WTC11 (cell line): Measurements from ENCODE around the gene RGL2. TPM values are rescaled to one million over a fixed set of nuclear protein-coding genes. Genes with fewer than 3 reads are reported as not detected.

ENCODE experiments used
- ATAC-seq: fragments of 200-7000 bp; cut with Tn5 transposase; 2 replicates; pipeline ENCODE4 v1.10.0; 2021; ENCODE audit warnings: mild to moderate bottlenecking, moderate library complexity
- CTCF ChIA-PET: fragments of 300-600 bp; sonication (Branson Sonifier 250); formaldehyde crosslinking; loops from one replicate; lab custom pipeline; 2021; ENCODE audit warnings: antibody characterized with exemption; lab: Charles Lee
- POLR2A ChIA-PET: fragments of 350-600 bp; sonication (Branson Sonifier 250); formaldehyde crosslinking; loops from one replicate; lab custom pipeline; 2021; ENCODE audit warnings: antibody characterized with exemption; lab: Charles Lee
- DNase-seq: peaks from one replicate; pipeline ENCODE4 v3.0.0; 2021; ENCODE audit warnings: low spot score
- H3K27ac Mint-ChIP-seq: 2 replicates; pipeline ENCODE4 v1.8.0; 2021; ENCODE audit warnings: mixed read lengths
- H3K27me3 Mint-ChIP-seq: 2 replicates; pipeline ENCODE4 v1.8.0; 2021; ENCODE audit warnings: low read depth, mild to moderate bottlenecking, moderate library complexity, mixed read lengths
- H3K36me3 Mint-ChIP-seq: 2 replicates; pipeline ENCODE4 v1.8.0; 2021; ENCODE audit warnings: mixed read lengths
- H3K4me1 Mint-ChIP-seq: 2 replicates; pipeline ENCODE4 v1.8.0; 2022; ENCODE audit warnings: mixed read lengths
- H3K4me3 Mint-ChIP-seq: 2 replicates; pipeline ENCODE4 v1.8.0; 2021; ENCODE audit warnings: mild to moderate bottlenecking, moderate library complexity, mixed read lengths
- H3K9me3 Mint-ChIP-seq: 2 replicates; pipeline ENCODE4 v1.8.0; 2021; ENCODE audit warnings: mixed read lengths
- CREB1 ChIP-seq: sonication (generic); formaldehyde crosslinking; IDR thresholded peaks from 2 replicates; pipeline ENCODE4 v1.8.0; 2023; ENCODE audit warnings: mild to moderate bottlenecking, missing genetic modification reagents
- FOXP1 ChIP-seq: sonication (generic); formaldehyde crosslinking; IDR thresholded peaks from 2 replicates; pipeline ENCODE4 v1.8.0; 2022; ENCODE audit warnings: missing genetic modification reagents, mild to moderate bottlenecking, moderate library complexity, borderline replicate concordance
- GABPB1 ChIP-seq: sonication (generic); formaldehyde crosslinking; IDR thresholded peaks from 2 replicates; pipeline ENCODE4 v1.8.1; 2023; ENCODE audit warnings: mild to moderate bottlenecking, missing genetic modification reagents
- GRHL2 ChIP-seq: fragments of 250-450 bp; sonication (Bioruptor Pico); IDR thresholded peaks from 2 replicates; pipeline ENCODE4 v1.8.0; 2022; ENCODE audit warnings: mild to moderate bottlenecking, moderate library complexity; ENCODE audit not compliant: insufficient replicate concordance, severe bottlenecking
- IRF2 ChIP-seq: sonication (generic); formaldehyde crosslinking; IDR thresholded peaks from 2 replicates; pipeline ENCODE4 v1.8.0; 2022; ENCODE audit warnings: low read depth, missing genetic modification reagents, borderline replicate concordance
- JAZF1 ChIP-seq: fragments of 250-450 bp; sonication (Bioruptor Pico); IDR thresholded peaks from 2 replicates; pipeline ENCODE4 v1.9.0; 2021; ENCODE audit warnings: moderate library complexity, mild to moderate bottlenecking, inconsistent platforms
- NR2C2 ChIP-seq: sonication (generic); formaldehyde crosslinking; IDR thresholded peaks from 2 replicates; pipeline ENCODE4 v1.8.0; 2022; ENCODE audit warnings: mild to moderate bottlenecking, missing genetic modification reagents
- SMAD3 ChIP-seq: sonication (generic); formaldehyde crosslinking; IDR thresholded peaks from 2 replicates; pipeline ENCODE4 v1.8.0; 2022; ENCODE audit warnings: missing genetic modification reagents, mild to moderate bottlenecking, borderline replicate concordance
- SP1 ChIP-seq: sonication (generic); formaldehyde crosslinking; conservative IDR thresholded peaks from 2 replicates; pipeline ENCODE4 v1.8.1; 2022; ENCODE audit warnings: missing genetic modification reagents
- ZNF416 ChIP-seq: fragments of 250-450 bp; sonication (Bioruptor Pico); IDR thresholded peaks from 2 replicates; pipeline ENCODE4 v1.9.0; 2021; ENCODE audit warnings: mild to moderate bottlenecking, inconsistent platforms
- total RNA-seq: library from RNA; stranded (reverse); gene quantifications from 3 replicates; pipeline ENCODE4 v1.2.3, GENCODE V29; 2021
- TF ChIP-seq, protein P1 (sequence below): sonication (generic); formaldehyde crosslinking; IDR thresholded peaks from 2 replicates; pipeline ENCODE4 v1.8.0; 2022; ENCODE audit warnings: mild to moderate bottlenecking, missing genetic modification reagents
- TF ChIP-seq, protein P2 (sequence below): sonication (generic); formaldehyde crosslinking; IDR thresholded peaks from 2 replicates; pipeline ENCODE4 v1.8.0; 2023; ENCODE audit warnings: missing genetic modification reagents, mild to moderate bottlenecking, borderline replicate concordance
- TF ChIP-seq, protein P3 (sequence below): fragments of 250-450 bp; sonication (Bioruptor Pico); IDR thresholded peaks from 2 replicates; pipeline ENCODE4 v1.8.0; 2021; ENCODE audit warnings: mild to moderate bottlenecking
- TF ChIP-seq, protein P4 (sequence below): sonication (generic); formaldehyde crosslinking; IDR thresholded peaks from 2 replicates; pipeline ENCODE4 v1.8.1; 2022; ENCODE audit warnings: low read depth, mild to moderate bottlenecking, moderate library complexity, missing genetic modification reagents, borderline replicate concordance
- TF ChIP-seq, protein P5 (sequence below): fragments of 200-600 bp; IDR thresholded peaks from 2 replicates; pipeline ENCODE4 v1.8.0; 2022; ENCODE audit warnings: antibody characterized with exemption

The RGL2 gene
- total RNA-seq, 1 experiment from 2014 or later = 77.1 TPM

DNA sequence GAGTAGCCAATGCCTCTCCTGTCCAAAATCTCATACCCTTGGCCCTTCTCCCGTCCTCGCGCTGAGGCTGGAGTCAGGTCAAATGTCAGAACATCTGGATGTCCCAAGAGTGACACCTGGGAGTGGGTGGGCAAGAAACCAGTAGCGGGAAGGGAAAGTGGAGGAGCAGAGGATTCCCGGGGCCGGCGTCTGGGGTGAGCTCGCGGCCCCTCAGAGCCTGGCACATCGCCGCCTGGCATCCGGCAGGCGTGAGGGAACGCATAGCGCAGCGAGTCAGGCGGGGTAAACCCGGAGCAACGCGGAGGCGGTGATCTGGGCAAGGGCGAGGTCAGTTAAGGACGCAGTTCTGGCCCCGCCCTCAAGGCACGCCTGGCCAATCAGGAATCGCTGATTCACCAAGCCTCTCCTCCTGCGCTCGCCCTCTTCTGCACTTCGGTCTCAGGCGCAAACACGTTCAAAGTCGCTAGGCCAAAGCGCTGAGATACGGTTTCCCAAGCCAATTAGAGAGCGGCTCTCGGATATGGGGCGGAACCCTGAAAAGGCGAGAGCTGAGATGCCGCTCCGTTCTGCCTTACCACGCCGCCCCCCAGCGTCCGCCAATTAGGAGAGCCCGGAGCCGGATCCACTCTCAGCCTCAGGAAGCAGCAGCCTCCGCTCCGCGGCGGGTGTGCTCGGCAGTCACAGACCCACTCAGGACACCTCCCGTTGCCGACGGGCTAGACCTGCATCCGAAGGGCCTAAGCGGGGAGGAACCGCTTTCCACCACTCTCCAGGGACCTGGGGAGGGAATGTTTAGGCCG lies 49.6 kb downstream of the RGL2 start (continued):
- no peak for TF ChIP-seq IRF2 (CRISPR knock-in tag)
- TF ChIP-seq, protein P1, sequence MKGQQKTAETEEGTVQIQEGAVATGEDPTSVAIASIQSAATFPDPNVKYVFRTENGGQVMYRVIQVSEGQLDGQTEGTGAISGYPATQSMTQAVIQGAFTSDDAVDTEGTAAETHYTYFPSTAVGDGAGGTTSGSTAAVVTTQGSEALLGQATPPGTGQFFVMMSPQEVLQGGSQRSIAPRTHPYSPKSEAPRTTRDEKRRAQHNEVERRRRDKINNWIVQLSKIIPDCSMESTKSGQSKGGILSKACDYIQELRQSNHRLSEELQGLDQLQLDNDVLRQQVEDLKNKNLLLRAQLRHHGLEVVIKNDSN (CRISPR knock-in tag) = no peak; the same call in 1 of the 2 replicates
- TF ChIP-seq GABPB1 (CRISPR knock-in tag) = 0 out of 2 replicates have a peak, but pooled peaks have one; percentile 19
- TF ChIP-seq, protein P2, sequence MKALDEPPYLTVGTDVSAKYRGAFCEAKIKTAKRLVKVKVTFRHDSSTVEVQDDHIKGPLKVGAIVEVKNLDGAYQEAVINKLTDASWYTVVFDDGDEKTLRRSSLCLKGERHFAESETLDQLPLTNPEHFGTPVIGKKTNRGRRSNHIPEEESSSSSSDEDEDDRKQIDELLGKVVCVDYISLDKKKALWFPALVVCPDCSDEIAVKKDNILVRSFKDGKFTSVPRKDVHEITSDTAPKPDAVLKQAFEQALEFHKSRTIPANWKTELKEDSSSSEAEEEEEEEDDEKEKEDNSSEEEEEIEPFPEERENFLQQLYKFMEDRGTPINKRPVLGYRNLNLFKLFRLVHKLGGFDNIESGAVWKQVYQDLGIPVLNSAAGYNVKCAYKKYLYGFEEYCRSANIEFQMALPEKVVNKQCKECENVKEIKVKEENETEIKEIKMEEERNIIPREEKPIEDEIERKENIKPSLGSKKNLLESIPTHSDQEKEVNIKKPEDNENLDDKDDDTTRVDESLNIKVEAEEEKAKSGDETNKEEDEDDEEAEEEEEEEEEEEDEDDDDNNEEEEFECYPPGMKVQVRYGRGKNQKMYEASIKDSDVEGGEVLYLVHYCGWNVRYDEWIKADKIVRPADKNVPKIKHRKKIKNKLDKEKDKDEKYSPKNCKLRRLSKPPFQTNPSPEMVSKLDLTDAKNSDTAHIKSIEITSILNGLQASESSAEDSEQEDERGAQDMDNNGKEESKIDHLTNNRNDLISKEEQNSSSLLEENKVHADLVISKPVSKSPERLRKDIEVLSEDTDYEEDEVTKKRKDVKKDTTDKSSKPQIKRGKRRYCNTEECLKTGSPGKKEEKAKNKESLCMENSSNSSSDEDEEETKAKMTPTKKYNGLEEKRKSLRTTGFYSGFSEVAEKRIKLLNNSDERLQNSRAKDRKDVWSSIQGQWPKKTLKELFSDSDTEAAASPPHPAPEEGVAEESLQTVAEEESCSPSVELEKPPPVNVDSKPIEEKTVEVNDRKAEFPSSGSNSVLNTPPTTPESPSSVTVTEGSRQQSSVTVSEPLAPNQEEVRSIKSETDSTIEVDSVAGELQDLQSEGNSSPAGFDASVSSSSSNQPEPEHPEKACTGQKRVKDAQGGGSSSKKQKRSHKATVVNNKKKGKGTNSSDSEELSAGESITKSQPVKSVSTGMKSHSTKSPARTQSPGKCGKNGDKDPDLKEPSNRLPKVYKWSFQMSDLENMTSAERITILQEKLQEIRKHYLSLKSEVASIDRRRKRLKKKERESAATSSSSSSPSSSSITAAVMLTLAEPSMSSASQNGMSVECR (CRISPR knock-in tag) = 0 out of 2 replicates have a peak, but pooled peaks have one; percentile 42
- peak; percentile 93 for TF ChIP-seq SP1 (CRISPR knock-in tag)
- peak; percentile 42; the same call in 1 of the 2 replicates for TF ChIP-seq FOXP1 (CRISPR knock-in tag)
- no peak for TF ChIP-seq JAZF1 (CRISPR knock-in tag)
- TF ChIP-seq CREB1 (CRISPR knock-in tag) = no peak
- TF ChIP-seq, protein P3, sequence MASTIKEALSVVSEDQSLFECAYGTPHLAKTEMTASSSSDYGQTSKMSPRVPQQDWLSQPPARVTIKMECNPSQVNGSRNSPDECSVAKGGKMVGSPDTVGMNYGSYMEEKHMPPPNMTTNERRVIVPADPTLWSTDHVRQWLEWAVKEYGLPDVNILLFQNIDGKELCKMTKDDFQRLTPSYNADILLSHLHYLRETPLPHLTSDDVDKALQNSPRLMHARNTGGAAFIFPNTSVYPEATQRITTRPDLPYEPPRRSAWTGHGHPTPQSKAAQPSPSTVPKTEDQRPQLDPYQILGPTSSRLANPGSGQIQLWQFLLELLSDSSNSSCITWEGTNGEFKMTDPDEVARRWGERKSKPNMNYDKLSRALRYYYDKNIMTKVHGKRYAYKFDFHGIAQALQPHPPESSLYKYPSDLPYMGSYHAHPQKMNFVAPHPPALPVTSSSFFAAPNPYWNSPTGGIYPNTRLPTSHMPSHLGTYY (CRISPR knock-in tag) = no peak

DNA sequence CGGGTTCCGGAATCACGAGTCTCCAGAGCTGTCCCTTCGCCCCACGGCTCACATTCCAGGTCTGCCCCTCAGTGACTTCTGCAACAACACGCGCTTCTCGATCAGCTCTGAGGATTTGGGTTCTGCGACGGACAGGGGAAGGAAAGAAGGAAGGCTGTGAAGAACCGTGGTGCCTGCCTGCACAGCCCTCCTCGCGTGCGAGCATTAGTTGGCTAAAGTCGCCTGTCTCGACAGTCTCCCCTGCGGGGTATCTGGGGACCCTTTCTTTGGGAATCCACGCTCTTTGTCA lies 50.2 kb downstream of the RGL2 start:
- DNase-seq = no peak
- H3K4me3 Mint-ChIP-seq = peak overlapping the region; percentile 86
- no peaks in the 10 kb centered on the region for H3K9me3 Mint-ChIP-seq
- TF ChIP-seq GABPB1 (CRISPR knock-in tag) (peak; percentile 26; the same call in 1 of the 2 replicates), IRF2 (CRISPR knock-in tag) (no peak), ZNF416 (CRISPR knock-in tag) (no peak)
- TF ChIP-seq, protein P4, sequence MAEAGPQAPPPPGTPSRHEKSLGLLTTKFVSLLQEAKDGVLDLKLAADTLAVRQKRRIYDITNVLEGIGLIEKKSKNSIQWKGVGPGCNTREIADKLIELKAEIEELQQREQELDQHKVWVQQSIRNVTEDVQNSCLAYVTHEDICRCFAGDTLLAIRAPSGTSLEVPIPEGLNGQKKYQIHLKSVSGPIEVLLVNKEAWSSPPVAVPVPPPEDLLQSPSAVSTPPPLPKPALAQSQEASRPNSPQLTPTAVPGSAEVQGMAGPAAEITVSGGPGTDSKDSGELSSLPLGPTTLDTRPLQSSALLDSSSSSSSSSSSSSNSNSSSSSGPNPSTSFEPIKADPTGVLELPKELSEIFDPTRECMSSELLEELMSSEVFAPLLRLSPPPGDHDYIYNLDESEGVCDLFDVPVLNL (CRISPR knock-in tag) = no peak
- peak overlapping the region; percentile 7; the same call in 1 of the 2 replicates for H3K27ac Mint-ChIP-seq
- POLR2A ChIA-PET = interaction anchor here (1.2 to 2.0 kb wide), 4 partner anchors 28 to 105 kb away, joined by 3 to 11 read pairs (median 4); partner anchors contain the start of genes B3GALT4, RXRB and SLC39A7
- peaks cover 31% of the 10 kb centered on the region for H3K27me3 Mint-ChIP-seq
- CTCF ChIA-PET = interaction anchor here (0.5 to 5.2 kb wide), 44 partner anchors 9 to 294 kb away, joined by 3 to 83 read pairs (median 8); partner anchors contain the start of genes B3GALT4, COL11A2, HSD17B8 and RING1
- H3K36me3 Mint-ChIP-seq = peaks cover 15% of the 10 kb centered on the region
- ATAC-seq = no peak
- peaks cover 18% of the 10 kb centered on the region for H3K4me1 Mint-ChIP-seq

DNA sequence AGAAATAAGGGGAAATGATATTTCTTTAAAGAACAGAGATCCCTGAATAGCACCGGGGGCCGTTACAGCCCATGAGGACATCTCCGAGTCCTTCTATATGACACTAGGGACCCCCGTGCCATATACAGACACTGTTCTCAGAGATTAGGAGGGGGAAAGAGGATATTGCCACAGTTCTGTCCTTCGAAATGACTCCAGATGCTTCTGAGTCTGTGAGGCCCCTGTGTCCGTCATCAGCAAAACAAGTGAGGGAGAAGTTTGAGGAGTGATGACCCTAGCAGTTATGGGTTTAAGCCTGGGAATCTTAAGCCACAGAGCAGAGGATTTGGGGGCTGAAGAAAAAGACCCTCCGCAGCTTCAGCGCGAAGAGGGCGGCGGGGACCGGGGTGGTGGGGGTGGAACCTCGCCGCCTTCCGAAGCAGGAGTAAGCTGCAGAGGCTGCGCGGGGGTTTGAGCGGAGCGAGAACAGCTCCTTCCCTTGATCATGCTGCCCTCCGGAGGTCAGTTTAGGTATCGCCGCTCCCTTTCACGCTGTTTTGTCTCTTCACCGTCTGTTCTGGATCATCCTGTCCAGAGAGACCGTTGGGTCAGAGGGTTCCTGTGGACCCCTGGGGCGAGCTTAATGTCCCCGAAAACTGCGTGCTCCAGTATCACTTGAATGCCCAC lies 50.6 kb downstream of the RGL2 start:
- TF ChIP-seq GRHL2 (CRISPR knock-in tag) (no peak), JAZF1 (CRISPR knock-in tag) (no peak), SMAD3 (no peak), NR2C2 (CRISPR knock-in tag) (no peak)
- TF ChIP-seq, protein P5, sequence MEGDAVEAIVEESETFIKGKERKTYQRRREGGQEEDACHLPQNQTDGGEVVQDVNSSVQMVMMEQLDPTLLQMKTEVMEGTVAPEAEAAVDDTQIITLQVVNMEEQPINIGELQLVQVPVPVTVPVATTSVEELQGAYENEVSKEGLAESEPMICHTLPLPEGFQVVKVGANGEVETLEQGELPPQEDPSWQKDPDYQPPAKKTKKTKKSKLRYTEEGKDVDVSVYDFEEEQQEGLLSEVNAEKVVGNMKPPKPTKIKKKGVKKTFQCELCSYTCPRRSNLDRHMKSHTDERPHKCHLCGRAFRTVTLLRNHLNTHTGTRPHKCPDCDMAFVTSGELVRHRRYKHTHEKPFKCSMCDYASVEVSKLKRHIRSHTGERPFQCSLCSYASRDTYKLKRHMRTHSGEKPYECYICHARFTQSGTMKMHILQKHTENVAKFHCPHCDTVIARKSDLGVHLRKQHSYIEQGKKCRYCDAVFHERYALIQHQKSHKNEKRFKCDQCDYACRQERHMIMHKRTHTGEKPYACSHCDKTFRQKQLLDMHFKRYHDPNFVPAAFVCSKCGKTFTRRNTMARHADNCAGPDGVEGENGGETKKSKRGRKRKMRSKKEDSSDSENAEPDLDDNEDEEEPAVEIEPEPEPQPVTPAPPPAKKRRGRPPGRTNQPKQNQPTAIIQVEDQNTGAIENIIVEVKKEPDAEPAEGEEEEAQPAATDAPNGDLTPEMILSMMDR = peak; percentile 91
- ChIA-PET CTCF (interaction anchor here (0.5 to 5.2 kb wide), 60 partner anchors 9 to 476 kb away, joined by 3 to 83 read pairs (median 5); partner anchors contain the start of genes B3GALT4, COL11A2, HSD17B8 and RING1), POLR2A (interaction anchor here (1.2 to 2.0 kb wide), 2 partner anchors 29 to 35 kb away, joined by 4 to 11 read pairs; partner anchors contain the start of gene B3GALT4)
- Mint-ChIP-seq H3K27ac (0 out of 2 replicates have a peak overlapping the region, but pooled peaks have one; percentile 7), H3K4me1 (peaks cover 18% of the 10 kb centered on the region), H3K36me3 (peaks cover 15% of the 10 kb centered on the region), H3K27me3 (peaks cover 35% of the 10 kb centered on the region), H3K4me3 (peak overlapping the region; percentile 86), H3K9me3 (no peaks in the 10 kb centered on the region)
- ATAC-seq (peak; percentile 43), DNase-seq (peak; percentile 96)
